Gastrocnemius medialis (tissue), 4 donors: Measurements from ENCODE around the gene PRPF4.

Experiments
- POLR2A ChIP-seq, 2 donors: fragments of 450-650 bp; IDR thresholded peaks; one replicate each; pipeline ENCODE4 v1.6.1; 2017; ENCODE audit warnings: antibody characterized with exemption in 2 of 2, mild to moderate bottlenecking in 2 of 2, moderate library complexity in 2 of 2
- TF ChIP-seq, protein P1 (sequence below), 5 experiments: fragments of 450-650 bp in 3 of 5; fragments of 200-600 bp in 2 of 5; sonication (generic) in 2 of 5; IDR thresholded peaks in 4 of 5; conservative IDR thresholded peaks in 1 of 5; 1 replicate in 4 of 5; 2 replicates in 1 of 5; pipeline ENCODE4 v1.5.1; 2016 to 2019; ENCODE audit warnings: antibody characterized with exemption in 5 of 5, mild to moderate bottlenecking in 3 of 5, moderate library complexity in 3 of 5

DNA sequence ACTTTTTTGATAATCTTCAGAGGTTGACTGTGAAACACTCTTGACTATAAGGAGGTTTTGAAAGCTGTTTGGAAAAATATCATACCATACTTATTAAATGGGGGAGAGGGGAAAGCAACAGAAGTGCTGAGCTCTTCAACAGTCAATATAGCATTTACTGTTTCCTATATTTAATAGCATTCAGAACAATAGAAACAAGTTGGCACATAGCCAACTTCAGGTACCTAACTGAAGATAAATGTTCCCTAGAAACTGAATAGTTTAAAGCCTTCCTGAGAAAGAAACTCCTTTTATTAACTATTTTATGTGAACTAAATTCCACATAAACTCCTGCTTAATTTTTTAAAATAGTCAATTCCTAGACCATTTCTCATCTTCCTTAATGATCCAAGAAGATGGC is 27.8 kb upstream of the PRPF4 start:
- TF ChIP-seq, protein P1, sequence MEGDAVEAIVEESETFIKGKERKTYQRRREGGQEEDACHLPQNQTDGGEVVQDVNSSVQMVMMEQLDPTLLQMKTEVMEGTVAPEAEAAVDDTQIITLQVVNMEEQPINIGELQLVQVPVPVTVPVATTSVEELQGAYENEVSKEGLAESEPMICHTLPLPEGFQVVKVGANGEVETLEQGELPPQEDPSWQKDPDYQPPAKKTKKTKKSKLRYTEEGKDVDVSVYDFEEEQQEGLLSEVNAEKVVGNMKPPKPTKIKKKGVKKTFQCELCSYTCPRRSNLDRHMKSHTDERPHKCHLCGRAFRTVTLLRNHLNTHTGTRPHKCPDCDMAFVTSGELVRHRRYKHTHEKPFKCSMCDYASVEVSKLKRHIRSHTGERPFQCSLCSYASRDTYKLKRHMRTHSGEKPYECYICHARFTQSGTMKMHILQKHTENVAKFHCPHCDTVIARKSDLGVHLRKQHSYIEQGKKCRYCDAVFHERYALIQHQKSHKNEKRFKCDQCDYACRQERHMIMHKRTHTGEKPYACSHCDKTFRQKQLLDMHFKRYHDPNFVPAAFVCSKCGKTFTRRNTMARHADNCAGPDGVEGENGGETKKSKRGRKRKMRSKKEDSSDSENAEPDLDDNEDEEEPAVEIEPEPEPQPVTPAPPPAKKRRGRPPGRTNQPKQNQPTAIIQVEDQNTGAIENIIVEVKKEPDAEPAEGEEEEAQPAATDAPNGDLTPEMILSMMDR (IDR thresholded peaks at IDR 0.05 in 4 of 5, conservative IDR thresholded peaks at IDR 0.05 in 1 of 5) = no peak
- no peak for TF ChIP-seq POLR2A (IDR thresholded peaks at IDR 0.05)
